Smooth muscle cell of the coronary artery (primary cell): Measurements from ENCODE around the gene TMEM240. TPM values are rescaled to one million over a fixed set of nuclear protein-coding genes. Genes with fewer than 3 reads are reported as not detected.

Experiments
- total RNA-seq: library from RNA; depleted of rRNA; stranded (reverse); fragments of >200 nt; gene quantifications from 2 replicates; pipeline ENCODE4 v1.2.3, GENCODE V29; 2014; ENCODE audit warnings: low replicate concordance

The TMEM240 gene
- 1.6 and 5.6 TPM in 2 replicates for total RNA-seq

DNA sequence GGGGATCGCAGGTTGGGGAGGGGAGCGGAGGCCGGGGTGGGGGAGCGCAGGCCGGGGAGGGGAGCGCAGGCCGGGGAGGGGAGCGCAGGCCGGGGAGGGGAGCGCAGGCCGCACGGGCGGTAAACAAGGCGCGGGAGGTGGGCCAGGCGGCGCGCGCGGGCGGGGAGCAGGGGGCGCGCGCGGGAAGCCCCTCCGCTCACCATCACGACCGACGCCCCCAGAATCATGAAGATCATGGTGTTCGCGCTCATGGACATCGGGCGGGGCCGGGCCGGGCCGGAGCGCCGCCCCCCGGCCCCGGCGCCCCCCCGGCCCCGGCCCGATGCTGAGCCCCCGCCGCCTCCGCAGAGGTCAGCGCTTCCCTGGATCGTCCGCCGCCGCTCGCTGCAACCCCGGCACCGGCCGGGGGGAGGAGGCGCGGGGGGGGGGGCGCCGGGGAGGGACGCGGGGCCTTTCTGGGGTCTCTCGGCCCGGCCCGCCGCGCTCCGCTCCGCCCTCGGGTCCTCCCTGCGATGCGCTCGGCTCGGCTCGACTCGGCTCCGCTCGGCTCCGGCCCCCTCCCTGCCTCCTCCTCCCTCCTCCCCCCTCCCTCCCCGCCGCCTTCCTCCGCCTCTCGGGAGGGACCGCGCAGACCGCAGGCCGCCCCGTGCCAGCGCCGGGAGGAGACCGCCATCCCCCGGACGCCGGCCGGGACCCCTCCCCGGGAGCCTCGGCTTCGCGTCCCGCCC, at the start of gene TMEM240:
TMEM240 (minus strand) TSS at position 535 of the 728 bp plus-strand sequence; CDS start at position 257, 278 bp downstream.

DNA sequence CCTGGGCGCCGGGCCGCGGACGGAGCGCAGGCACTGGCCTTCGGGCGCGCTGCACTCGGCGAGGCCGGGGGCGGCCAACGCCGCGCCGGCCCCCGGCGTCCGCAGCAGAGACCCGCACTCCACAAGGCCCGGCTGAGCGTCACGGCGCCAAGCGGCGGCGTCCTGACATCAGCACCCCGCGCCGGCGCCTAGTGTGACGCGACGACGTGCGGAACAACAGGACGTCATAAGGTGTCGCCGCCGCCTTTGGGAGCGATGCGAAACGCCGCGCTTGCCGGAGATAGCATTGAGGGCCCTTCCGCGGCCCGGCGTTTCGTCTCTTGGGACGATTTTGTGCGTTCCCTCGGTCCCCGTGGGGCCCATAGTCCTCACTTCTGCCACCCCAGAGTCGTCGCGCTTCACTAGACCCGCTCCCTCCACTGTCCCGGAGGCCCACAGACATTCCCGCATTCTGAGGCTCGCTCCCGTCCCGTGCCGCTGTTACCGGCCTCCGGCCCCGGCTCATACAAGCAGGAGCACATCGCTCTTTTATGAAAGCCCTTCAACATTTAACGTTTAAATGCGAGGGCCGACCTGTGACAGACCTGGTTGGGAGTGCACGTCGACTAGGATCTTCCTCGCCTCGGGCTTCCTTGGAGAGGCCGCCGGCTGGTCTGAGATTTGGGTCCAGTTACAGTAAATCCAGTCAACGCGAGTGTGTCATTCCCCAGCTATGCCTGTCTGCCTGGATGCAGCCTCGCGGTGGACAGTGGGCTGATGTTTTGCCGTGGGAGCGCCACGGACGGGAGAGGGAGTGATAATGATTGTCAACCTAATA, 34.5 kb upstream of the TMEM240 start, which contains the start of gene SSU72:
SSU72 (minus strand) TSS at position 143 of the 817 bp plus-strand sequence. CDS start 306 bp downstream, outside the sequence.

DNA sequence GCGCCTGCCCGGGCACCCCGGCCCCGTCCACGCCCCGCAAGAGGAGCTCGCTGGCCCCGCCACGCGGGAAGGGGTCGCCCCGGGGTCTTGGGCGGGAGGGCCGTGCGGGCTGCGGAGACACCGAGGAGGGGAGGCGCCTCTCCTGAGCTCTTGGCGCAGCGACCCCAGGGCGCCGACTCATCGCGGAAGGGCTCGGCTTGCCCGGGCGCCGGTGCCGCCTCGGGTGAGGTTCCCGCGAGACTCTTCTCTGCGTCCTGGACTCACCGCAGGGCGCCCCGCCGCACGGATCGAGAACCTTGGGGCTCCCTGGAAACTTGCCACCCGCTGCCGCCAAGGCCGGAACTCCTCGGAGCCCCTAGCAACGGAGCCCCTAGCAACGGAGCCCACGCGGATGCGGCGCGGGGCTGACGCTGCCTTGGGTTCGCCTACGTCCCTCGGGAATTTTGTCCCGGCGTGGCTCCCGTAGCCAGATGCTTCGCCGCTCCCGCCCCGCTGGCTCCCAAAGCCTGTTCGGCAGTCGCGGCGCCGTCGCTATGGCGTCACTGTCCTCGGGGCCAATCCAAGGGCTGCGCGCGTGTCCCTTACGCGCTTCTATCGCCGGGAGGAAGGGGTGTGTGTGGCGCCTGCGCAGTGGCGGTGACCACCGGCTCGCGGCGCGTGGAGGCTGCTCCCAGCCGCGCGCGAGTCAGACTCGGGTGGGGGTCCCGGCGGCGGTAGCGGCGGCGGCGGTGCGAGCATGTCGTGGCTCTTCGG, 28.7 kb downstream of the TMEM240 start, which contains the start of gene ATAD3A:
ATAD3A (plus strand) TSS at position 630 of the 753 bp plus-strand sequence; CDS start at position 737, 107 bp downstream.

Other genes with a start within 250 kb of the TMEM240 start
- gene ACAP3, start 232.7 kb downstream of the TMEM240 start, total RNA-seq, result 22.7 and 64.0 TPM in 2 replicates
- 4.7 and 14.8 TPM in 2 replicates for gene PUSL1, start 232.0 kb downstream of the TMEM240 start, total RNA-seq
- 52.0 and 105 TPM in 2 replicates for gene INTS11, start 216.0 kb downstream of the TMEM240 start, total RNA-seq
- gene CPTP, start 215.8 kb downstream of the TMEM240 start, total RNA-seq, result 4.3 and 8.5 TPM in 2 replicates
- gene TAS1R3, start 209.3 kb downstream of the TMEM240 start, total RNA-seq, result 0.15 and 0.35 TPM in 2 replicates
- 72.2 and 104 TPM in 2 replicates for gene DVL1, start 191.2 kb downstream of the TMEM240 start, total RNA-seq
- gene MXRA8, start 182.1 kb downstream of the TMEM240 start, total RNA-seq, result 200 and 222 TPM in 2 replicates
- 51.0 and 109 TPM in 2 replicates for gene AURKAIP1, start 165.4 kb downstream of the TMEM240 start, total RNA-seq
- gene CCNL2, start 141.3 kb downstream of the TMEM240 start, total RNA-seq, result 92.2 and 99.7 TPM in 2 replicates
- gene MRPL20, start 133.3 kb downstream of the TMEM240 start, total RNA-seq, result 59.4 and 118 TPM in 2 replicates
- gene ANKRD65, start 119.3 kb downstream of the TMEM240 start, total RNA-seq, result 0.23 TPM in 2 replicates
- 1.5 and 1.6 TPM in 2 replicates for gene VWA1, start 104.9 kb downstream of the TMEM240 start, total RNA-seq
- gene ATAD3C, start 90.9 kb downstream of the TMEM240 start, total RNA-seq, result under 0.01 and 0.15 TPM in 2 replicates
- 15.9 and 18.1 TPM in 2 replicates for gene ATAD3B, start 68.9 kb downstream of the TMEM240 start, total RNA-seq
- gene ATAD3A, start 28.5 kb downstream of the TMEM240 start, total RNA-seq, result 20.5 and 40.8 TPM in 2 replicates
- 24.2 and 47.0 TPM in 2 replicates for gene SSU72, start 34.2 kb upstream of the TMEM240 start, total RNA-seq
- gene FNDC10, start 59.5 kb upstream of the TMEM240 start, total RNA-seq, result 0.45 and 0.82 TPM in 2 replicates
- gene MIB2, start 74.9 kb upstream of the TMEM240 start, total RNA-seq, result 60.0 and 184 TPM in 2 replicates
- gene MMP23B, start 91.5 kb upstream of the TMEM240 start, total RNA-seq, result 2.1 and 4.7 TPM in 2 replicates
- 8.8 and 9.0 TPM in 2 replicates for gene CDK11B, start 118.4 kb upstream of the TMEM240 start, total RNA-seq
- 19.3 and 24.9 TPM in 2 replicates for gene SLC35E2B, start 152.2 kb upstream of the TMEM240 start, total RNA-seq
- gene CDK11A, start 183.7 kb upstream of the TMEM240 start, total RNA-seq, result 7.7 and 11.8 TPM in 2 replicates
- gene NADK, start 237.8 kb upstream of the TMEM240 start, total RNA-seq, result 30.6 and 32.3 TPM in 2 replicates